GM19023 (cell line): ENCODE measurements around the gene CACNB1.
"Not testable (repeated sequence)": the region's sequence is repeated elsewhere in the genome, so short reads cannot be mapped to it uniquely, and the experiment has no call there.

Experiments
- ATAC-seq: cut with Tn5 transposase; IDR thresholded peaks from one replicate; pipeline ENCODE4 v1.9.1; 2021; ENCODE audit warnings: mild to moderate bottlenecking, moderate library complexity; ENCODE audit not compliant: unreplicated experiment

CACNB1 gene

DNA sequence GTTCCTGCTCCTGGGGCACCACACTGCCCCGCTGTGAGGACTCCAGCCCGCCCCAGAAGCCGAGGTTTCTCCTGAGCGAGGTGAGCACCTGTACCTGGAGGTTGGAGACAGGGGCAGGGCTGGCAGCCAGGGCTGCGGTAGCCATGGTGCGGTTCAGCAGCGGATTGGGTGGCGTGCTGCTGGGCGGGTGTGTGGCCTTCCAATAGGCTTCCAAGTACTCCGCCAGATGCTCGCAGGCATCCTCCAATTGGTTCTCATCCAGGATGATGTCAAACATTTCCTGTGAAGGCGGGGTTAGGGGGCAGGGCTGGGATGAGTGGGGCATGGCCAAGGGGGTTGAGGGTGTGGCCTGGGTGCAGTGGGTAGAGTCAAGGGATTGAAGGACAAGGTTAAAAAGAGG, 20.2 kb downstream of the CACNB1 start:
- ATAC-seq: no peak

- ATAC-seq: no peak
Measured at GRCh38 chr17:39175695-39176093, 21.8 kb downstream of the CACNB1 start.

DNA sequence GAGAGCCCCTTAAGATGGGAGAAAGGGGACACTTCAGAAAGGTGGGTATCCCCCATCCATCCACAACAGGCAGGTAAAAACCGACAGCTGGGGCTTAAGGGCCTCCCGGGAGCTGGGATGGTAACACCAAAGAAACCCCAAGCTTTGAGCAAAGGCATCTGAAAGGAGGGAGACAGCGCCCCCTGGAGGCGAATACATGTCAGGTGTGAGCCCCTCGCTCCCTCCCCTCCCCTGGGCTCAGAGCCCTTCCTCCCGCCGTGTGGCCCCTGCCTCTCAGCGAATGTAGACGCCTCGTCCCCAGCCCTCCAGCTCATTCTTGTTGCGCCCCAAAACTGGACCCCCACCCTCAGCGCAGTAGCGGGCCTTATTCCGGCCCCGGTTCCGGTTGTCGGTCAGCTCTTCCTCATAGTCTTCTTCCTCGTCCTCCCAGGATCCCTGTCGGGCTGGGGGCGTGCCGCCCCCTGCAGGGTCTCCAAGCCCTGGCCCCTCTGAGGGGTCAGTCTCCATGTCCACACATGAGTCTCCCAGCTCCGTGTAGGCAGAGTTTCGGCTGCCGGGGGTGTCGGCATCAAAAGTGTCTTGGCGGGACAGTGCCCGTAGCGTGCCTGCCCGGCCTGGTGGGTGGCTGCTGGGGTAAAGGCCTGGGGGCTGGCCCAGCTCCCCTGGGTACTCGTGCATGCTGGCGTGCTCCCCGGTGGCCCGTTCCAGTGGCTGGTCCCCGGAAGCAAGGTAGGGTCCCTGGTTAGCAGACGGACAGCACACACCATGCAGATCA, 22.4 kb downstream of the CACNB1 start:
- ATAC-seq: no peak

GRCh38 chr17:39173526-39174274, 23.8 kb downstream of the CACNB1 start:
- ATAC-seq: no peak

- no peak for ATAC-seq
Measured at GRCh38 chr17:39173080-39173479, 24.4 kb downstream of the CACNB1 start.

DNA sequence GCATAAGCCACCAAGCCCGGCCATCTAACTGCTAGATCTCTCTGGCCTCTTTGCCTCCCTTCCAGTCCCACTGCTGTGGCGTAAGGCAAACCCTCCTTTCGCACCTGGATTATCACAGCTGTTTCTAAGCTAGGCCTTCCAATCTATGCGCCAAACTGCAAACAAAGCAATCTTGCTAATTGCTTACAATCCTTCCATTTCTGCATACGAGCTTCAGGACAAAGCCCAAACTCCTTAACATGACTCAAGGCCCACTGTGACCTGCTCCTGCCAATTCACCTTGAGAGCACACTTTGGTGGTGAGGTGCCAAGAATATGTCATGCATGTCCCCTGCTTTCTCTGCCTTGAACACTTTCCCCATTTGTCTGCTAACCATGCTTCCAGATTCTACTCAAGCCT, 25.5 kb downstream of the CACNB1 start:
- no peak for ATAC-seq

- no peak for ATAC-seq
Measured at GRCh38 chr17:39170558-39170957, 26.9 kb downstream of the CACNB1 start.

GRCh38 chr17:39170109-39170508, 27.4 kb downstream of the CACNB1 start:
- ATAC-seq: no peak

- ATAC-seq: no peak
Measured at GRCh38 chr17:39169518-39169917, 28.0 kb downstream of the CACNB1 start.

DNA sequence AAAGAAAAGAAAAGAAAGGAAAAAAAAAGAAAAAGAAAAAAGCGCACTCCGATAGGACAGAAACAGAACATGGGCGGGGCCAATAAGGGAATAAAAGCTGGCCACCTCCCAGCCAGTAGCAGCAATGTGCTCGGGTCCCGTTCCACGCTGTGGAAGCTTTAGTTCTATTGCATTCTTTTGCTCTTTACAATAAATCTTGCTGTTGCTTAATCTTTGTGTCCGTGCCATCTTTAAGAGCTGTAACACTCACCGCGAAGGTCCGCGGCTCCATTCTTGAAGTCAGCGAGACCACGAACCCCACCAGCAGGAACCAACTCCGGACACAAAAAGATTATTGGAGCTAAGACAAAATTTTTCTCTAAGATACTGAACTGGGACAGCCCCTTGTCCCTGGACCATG, 28.4 kb downstream of the CACNB1 start:
- ATAC-seq: no peak

DNA sequence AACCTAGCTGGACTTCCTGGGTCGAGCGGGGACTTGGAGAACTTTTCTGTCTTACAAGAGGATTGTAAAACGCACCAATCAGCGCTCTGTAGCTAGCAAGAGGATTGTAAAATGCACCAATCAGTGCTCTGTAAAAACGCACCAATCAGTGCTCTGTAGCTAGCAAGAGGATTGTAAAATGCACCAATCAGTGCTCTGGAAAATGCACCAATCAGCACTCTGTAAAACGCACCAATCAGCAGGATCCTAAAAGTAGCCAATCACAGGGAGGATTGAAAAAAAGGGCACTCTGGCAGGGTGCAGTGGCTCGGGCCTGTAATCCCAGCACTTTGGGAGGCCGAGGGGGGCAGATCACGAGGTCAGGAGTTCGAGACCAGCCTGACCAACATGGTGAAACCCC, 29.0 kb downstream of the CACNB1 start:
- ATAC-seq: not testable (repeated sequence)

DNA sequence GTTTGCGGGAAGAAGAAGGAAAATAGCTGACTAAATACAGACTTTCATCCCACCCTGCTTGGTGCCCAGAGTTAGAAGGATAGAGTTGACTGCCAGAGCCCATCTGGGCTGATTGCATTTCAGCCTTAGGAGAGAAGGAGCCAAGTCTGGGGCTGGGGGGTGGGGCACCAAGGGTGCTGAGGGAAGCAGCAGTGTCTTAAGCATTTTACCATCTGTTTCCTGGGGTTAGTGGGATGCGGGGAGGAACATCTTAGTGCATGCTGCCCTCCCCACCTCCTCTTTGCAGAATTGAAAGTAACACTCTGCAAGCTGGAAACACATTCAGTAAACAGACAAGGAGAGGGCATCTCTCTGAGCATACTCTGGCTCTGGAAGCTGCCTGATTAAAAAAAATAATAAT, 30.0 kb downstream of the CACNB1 start:
- no peak for ATAC-seq

GRCh38 chr17:39166437-39167335, 30.8 kb downstream of the CACNB1 start:
- ATAC-seq: no peak

- no peak for ATAC-seq
Measured at GRCh38 chr17:39165841-39166349, 31.6 kb downstream of the CACNB1 start, which contains the start of gene ARL5C. ARL5C (minus strand) TSS chr17:39166161; CDS start chr17:39165760, 401 bp downstream.

- ATAC-seq: no peak
Measured at GRCh38 chr17:39165178-39165840, 32.2 kb downstream of the CACNB1 start.

GRCh38 chr17:39164675-39165143, 32.8 kb downstream of the CACNB1 start:
- peak; percentile 84 for ATAC-seq

- no peak for ATAC-seq
Measured at GRCh38 chr17:39161962-39162361, 35.5 kb downstream of the CACNB1 start.

DNA sequence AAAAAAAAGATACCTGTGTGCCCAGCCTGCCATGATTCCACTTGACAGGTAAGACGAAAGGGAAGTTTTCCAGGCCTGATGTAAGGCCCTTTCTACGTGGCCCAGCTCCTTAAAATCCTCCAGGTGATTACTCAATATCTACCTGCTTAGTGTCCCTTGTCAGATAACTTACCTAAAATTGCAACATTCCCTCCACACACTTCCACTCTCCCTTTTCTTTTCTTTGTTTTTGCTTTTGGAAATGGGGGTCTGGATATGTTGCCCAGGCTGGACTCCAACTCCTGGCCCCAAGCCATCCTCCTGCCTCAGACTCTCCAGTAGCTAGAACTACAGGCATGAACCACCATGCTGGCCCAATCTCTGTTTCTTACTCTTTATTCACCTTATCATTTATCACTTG, 38.8 kb downstream of the CACNB1 start:
- ATAC-seq: no peak

DNA sequence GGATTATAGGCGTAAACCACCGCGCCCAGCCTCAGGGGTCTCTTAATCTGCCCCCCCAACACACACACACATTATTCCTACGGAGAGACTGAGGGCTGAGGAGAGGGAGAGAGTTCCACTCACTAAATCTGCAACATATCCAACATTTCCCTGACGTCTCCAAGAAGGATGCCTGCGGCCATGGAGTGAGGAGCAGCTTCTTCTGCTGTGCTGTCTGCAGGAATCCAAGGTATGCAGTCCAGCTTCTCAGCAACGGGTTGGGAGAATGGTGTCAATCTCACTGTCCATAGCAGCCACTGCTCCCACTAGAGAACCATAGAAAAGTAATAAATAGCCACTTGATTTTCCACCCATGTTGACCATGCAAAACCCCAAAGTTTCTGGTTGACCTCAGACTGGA, 41.0 kb downstream of the CACNB1 start:
- ATAC-seq: no peak

GRCh38 chr17:39155654-39156053, 41.8 kb downstream of the CACNB1 start:
- no peak for ATAC-seq
